SHP77 treated with DMSO at 0.1 percent for 48 hours (cell line): ENCODE results near the gene MN1.

ENCODE experiments used
- DNase-seq: peaks from one replicate; lab custom pipeline; 2025; lab: John Stamatoyannopoulos, UW

Gene MN1

GRCh38 chr22:27716074-27716473 is 85.5 kb downstream of the MN1 start:
- DNase-seq: no peak

DNA sequence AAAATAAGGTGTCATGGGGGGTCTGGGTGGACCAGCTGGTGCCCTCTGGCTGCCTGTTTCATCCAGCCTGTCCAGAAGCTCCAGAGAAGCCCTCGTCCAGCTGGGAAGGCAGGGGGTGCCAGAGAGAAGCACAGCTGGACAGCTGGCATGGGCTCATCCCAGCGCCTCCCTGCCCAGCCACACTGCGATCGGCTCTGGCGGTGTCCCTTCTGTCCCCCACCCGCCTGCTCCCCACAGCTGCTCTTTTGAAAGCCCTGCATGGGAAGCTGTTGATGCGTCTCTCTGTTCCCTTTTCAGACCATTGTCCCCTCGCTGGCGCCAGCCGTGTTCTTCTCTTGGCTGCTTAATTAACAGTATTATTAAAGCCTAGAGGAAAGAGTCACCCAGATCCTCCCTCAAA is 86.5 kb downstream of the MN1 start:
- no peak for DNase-seq

- DNase-seq: no peak
Measured at GRCh38 chr22:27714068-27714467, 87.5 kb downstream of the MN1 start.

- no peak for DNase-seq
Measured at GRCh38 chr22:27713461-27713860, 88.1 kb downstream of the MN1 start.

DNA sequence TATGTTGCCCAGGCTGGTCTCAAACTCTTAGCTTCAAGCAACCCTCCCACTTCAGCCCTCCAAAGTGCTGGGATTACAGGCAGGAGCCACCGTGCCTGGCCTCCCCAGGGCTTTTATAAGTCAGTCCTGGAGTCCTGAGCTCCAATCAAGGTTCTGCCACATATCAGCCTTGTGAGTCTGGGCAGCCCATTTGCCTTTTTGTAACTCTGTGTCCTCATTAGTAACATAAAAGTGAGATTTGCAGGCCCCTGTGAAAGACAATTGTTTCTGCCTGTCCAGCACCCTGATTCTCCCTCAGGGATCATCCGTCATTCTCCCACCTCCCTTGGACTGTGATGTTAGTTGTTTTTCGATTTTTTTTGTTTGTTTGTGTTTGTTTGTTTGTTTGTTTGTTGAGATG is 89.8 kb downstream of the MN1 start:
- DNase-seq: no peak

DNA sequence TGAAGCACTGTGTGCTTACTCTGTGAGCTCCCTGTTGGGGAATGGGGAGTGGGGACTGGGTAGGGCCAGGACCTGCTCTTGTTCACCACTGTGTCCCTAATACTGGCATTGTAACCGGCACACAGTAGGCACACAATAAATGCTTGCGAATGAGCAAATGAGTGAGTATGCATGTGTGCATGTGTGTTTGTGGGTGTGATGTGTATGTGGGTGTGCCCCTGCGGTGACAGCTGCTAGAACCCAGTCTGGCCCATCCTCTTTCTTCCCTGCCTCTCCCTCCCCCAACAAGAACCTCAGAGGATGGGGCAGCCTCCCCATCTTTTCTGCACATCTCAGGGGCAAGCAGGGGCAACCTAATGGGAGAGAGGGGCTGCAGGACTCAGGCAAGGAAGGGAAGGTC is 90.5 kb downstream of the MN1 start:
- no peak for DNase-seq

DNA sequence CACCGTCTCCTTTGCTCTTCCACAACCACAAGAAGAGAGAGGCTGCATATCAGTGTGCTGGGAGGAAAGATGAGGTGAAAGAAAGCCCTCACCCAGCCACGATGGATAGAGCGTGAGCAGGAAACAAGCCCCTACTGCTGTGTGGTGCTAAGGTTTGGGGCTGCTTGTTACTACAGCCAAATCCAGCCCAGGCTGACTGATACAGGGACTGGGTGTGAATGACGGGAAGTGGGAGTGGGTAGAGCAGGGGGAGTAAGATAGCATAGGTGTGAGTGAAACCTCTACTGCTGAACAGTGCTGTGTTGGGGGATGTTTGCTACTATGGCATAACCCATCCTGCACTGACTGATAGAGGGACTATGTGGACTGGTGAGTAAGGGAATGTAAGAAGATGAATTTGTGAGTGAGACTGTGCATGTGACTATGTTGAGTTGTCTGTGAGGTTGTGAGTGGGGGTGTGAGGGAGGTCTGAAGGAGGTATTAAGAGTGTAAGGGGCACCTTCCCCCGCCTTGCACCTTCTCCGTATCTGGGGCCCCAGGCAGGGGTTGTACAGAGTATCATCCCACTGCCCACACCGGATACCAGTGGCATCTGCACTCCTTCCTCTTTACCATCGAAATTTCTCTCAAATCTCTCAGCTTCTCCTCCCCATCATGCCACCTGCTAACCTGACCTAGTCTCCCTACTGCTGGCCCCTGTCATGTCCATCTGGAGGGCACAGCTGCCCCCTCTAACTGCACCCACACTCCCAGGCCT is 91.5 kb downstream of the MN1 start:
- DNase-seq: no peak

DNA sequence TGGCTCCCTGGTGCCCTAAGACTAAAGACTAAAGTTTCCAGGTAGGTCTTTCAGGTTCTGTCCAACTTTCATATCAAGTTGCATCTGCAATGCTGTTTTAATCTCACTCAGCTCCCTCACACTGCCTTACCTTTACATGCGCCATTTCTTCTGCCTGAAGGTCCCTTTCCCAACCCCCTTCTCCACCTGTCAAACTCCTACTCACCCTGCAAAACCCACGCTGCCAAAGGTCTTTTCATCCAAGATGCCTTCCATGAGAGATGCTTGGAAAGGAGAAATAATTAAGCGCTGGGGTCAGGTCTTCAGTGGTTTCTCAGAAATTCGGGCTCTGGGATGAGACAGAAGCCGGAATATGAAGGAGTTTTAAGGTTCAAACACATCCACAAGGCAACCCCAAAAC is 95.1 kb downstream of the MN1 start:
- DNase-seq: no peak

DNA sequence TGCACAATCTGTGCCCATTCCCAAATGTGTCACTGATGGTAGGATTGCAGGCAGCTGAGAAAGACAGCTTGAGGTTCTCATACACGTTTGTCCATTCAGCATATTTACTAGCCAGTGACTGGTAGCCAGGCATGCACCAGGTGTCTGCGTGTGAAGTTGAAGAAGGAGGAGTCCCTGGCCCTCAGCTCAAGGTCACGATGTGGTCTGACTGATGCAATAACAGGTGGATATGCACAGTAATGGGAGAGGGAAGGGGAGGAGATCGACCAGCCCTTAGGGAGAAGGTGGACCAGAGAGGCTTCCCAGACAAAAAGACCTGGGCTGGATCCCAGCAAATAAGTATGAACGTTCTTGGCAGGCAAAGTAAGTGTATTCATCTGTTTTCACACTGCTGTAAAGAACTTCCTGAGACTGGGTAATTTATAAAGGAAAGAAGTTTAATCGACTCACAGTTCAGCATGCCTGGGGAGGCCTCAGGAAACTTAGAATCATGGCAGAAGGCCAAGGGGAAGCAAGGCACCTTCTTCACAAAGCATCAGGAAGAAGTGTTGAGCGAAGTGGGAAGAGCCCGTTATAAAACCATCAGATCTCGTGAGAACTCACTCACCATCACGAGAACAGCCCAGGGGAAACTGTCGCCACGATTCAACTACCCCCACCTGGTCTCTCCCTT is 96.0 kb downstream of the MN1 start:
- DNase-seq: no peak

- DNase-seq: no peak
Measured at GRCh38 chr22:27704581-27704980, 97.0 kb downstream of the MN1 start.

DNA sequence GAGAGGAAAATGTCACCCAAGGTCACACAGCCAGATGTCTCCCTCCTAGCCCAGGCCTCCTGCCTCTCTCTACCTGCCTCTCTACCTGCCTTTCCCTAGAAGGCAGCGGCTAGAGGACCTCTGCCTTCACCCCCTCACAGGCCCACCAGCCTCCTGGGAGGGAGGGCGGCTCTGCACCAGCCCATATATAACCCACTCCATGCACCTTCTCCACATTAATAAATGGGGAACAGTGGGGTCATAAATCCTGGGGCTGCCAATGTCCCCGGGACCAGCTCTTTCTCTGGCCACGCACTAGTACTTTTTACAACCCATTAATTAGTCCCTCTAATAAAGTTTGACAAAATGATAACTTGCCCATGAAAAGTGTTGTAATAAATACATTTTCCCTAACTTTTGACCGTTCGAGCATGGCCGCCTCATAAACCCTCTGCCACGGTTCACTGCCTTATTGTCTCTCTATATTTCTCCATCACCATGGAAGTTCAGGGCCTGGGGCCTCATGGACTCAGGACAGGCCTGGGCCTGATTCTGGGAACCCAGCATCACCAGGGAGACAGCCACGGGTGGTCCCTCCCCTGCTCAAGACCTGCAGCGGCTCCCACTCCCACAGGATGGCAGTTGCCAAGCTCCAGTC is 102.1 kb downstream of the MN1 start:
- DNase-seq: no peak

GRCh38 chr22:27698813-27699212 is 102.7 kb downstream of the MN1 start:
- DNase-seq: no peak
